GM12875 (cell line): Measurements from ENCODE around the gene ING2.
"Not testable (repeated sequence)": the region's sequence is repeated elsewhere in the genome, so short reads cannot be mapped to it uniquely, and the experiment has no call there.

Experiments
- H3K4me3 ChIP-seq: one replicate; pipeline ENCODE4 v1.5.1; 2011; ENCODE audit warnings: low read depth, low read length, control low read depth
- CTCF ChIP-seq: IDR thresholded peaks from 2 replicates; pipeline ENCODE4 v1.5.1; 2011; ENCODE audit warnings: low read depth, mild to moderate bottlenecking, control low read depth, inconsistent platforms, low read length, moderate library complexity, borderline replicate concordance; ENCODE audit not compliant: insufficient read depth

The ING2 gene

GRCh38 chr4:183550345-183551093, 45.7 kb downstream of the ING2 start:
- TF ChIP-seq CTCF: no peak
- no peak overlapping the region for H3K4me3 ChIP-seq

GRCh38 chr4:183552274-183553146, 47.7 kb downstream of the ING2 start:
- TF ChIP-seq CTCF: no peak
- no peak overlapping the region for H3K4me3 ChIP-seq

- H3K4me3 ChIP-seq: not testable (repeated sequence)
Observed at GRCh38 chr4:183553147-183553478, 48.3 kb downstream of the ING2 start.

GRCh38 chr4:183553601-183554345, 48.9 kb downstream of the ING2 start:
- no peak for TF ChIP-seq CTCF

GRCh38 chr4:183554346-183554686, 49.5 kb downstream of the ING2 start:
- no peak overlapping the region for H3K4me3 ChIP-seq
- no peak for TF ChIP-seq CTCF

More at GRCh38 chr4:183553601-183554345, 48.9 kb downstream of the ING2 start:
- no peak overlapping the region for H3K4me3 ChIP-seq

- no peak for TF ChIP-seq CTCF
- no peak overlapping the region for H3K4me3 ChIP-seq
Observed at GRCh38 chr4:183554878-183555585, 50.2 kb downstream of the ING2 start.

GRCh38 chr4:183556947-183557346, 52.1 kb downstream of the ING2 start:
- no peak for TF ChIP-seq CTCF
- H3K4me3 ChIP-seq: no peak overlapping the region
